ENCODE data around the gene RXRB. TPM values are rescaled to one million over a fixed set of nuclear protein-coding genes. Genes with fewer than 3 reads are reported as not detected.

The RXRB gene
- total and polyA plus RNA-seq, 2 of the 8 experiments (the other 6 are each of a cell fraction or from before 2014, with no cell fraction given): 13.0 to 18.1 TPM

GRCh38 chr6:33194431-33194979 is 6.0 kb downstream of the RXRB start (continued):
- TF ChIP-seq BACH1 (IDR thresholded peaks at IDR 0.05; ENCODE audit: low read length): no peak
- TF ChIP-seq RAD21 (IDR thresholded peaks at IDR 0.05 in 1 of 2, conservative IDR thresholded peaks at IDR 0.05 in 1 of 2; ENCODE audit: low read depth in 2 of 2, low read length in 2 of 2): no peak
- no peak for TF ChIP-seq EZH2 (IDR thresholded peaks at IDR 0.05; ENCODE audit: low read depth, low read length, severe bottlenecking)
- TF ChIP-seq BCL11A (IDR thresholded peaks at IDR 0.05; ENCODE audit: low read depth in 2 of 2, low read length in 2 of 2): no peak

Data from H1 (cell line).